Measurements from ENCODE around the gene NKAIN2.

NKAIN2 gene

DNA sequence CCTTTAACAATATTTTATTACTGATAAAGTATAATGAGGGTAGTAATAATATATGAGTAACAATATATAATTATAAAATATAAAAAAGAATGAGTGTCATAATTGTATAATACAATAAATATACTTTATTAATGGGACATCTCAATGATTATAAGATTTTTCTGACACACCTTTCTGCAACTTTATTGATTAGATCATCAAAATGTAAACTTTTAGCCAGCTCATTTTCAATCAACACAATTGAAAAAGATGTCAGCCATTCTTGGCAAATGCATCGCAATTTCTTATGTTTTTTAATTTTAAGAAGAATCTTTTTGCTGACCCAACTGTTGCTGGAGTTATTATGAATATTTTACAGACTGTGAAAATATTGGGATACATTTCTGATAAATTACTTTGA is 1026.2 kb downstream of the NKAIN2 start (continued):
- TF ChIP-seq, protein P1, sequence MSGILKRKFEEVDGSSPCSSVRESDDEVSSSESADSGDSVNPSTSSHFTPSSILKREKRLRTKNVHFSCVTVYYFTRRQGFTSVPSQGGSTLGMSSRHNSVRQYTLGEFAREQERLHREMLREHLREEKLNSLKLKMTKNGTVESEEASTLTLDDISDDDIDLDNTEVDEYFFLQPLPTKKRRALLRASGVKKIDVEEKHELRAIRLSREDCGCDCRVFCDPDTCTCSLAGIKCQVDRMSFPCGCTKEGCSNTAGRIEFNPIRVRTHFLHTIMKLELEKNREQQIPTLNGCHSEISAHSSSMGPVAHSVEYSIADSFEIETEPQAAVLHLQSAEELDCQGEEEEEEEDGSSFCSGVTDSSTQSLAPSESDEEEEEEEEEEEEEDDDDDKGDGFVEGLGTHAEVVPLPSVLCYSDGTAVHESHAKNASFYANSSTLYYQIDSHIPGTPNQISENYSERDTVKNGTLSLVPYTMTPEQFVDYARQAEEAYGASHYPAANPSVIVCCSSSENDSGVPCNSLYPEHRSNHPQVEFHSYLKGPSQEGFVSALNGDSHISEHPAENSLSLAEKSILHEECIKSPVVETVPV (CRISPR knock-in tag; IDR thresholded peaks at IDR 0.05), result no peak
- TF ChIP-seq ZNF8 (CRISPR knock-in tag; IDR thresholded peaks at IDR 0.05) (no peak), ZNF565 (CRISPR knock-in tag; conservative IDR thresholded peaks at IDR 0.05; ENCODE audit: low read depth) (no peak), CSDC2 (CRISPR knock-in tag; IDR thresholded peaks at IDR 0.05) (no peak), ISL1 (CRISPR knock-in tag; IDR thresholded peaks at IDR 0.05) (no peak)

DNA sequence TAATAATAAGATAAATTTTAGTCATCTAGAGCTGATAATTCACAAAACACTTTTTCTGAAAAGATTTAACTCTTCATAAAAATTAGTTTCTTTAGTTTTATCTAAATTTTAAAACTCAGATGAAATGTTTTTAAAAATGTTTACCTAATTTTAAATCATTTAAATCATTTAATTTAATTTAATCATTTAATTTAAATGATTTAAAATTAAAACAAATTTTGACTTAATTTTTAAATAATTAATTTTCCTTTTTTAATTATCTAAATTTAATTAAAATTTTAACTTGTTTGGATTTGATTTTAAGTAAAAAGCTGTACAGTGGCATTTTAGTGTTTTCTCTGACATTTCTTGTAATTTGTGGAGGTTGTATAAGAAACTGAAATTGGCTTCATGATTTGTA is 1026.8 kb downstream of the NKAIN2 start:
- ATAC-seq, result no peak
- TF ChIP-seq ZNF565 (CRISPR knock-in tag; conservative IDR thresholded peaks at IDR 0.05; ENCODE audit: low read depth), result no peak
- TF ChIP-seq, protein P2, sequence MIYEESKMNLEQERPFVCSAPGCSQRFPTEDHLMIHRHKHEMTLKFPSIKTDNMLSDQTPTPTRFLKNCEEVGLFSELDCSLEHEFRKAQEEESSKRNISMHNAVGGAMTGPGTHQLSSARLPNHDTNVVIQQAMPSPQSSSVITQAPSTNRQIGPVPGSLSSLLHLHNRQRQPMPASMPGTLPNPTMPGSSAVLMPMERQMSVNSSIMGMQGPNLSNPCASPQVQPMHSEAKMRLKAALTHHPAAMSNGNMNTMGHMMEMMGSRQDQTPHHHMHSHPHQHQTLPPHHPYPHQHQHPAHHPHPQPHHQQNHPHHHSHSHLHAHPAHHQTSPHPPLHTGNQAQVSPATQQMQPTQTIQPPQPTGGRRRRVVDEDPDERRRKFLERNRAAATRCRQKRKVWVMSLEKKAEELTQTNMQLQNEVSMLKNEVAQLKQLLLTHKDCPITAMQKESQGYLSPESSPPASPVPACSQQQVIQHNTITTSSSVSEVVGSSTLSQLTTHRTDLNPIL (CRISPR knock-in tag; IDR thresholded peaks at IDR 0.05; ENCODE audit: low read depth), result no peak

DNA sequence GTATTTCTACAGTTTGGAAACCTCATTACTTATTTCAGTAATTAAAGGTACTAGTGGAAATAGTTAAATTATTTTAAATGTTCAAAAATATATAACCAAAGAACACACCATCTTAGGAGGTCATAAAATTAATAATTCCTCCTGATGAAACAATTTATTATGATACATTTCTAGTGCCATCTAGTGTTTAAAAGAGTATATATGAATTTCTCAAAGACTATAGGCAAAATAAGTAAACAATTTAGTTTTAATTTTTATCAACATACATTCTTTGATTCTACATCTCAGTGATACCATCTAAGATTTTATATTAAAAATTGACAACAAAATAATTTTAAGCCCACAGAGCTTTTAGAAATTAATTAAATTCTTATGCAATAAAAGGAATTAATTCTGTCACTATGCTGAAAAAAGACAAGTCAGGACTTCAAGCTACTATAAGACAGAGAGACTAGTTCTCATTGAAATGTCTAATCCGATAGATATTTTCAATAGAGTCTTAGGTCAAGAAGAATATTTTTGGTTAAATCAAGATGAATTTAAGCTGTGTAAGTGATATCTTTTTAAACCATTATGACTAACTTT is 1050.8 kb downstream of the NKAIN2 start:
- ATAC-seq, result no peak
- TF ChIP-seq, protein P2 (CRISPR knock-in tag; IDR thresholded peaks at IDR 0.05; ENCODE audit: low read depth), result no peak
- TF ChIP-seq, protein P1 (CRISPR knock-in tag; IDR thresholded peaks at IDR 0.05), result no peak
- TF ChIP-seq ISL1 (CRISPR knock-in tag; IDR thresholded peaks at IDR 0.05) (no peak), OSR1 (CRISPR knock-in tag; IDR thresholded peaks at IDR 0.05) (no peak), ZC3H10 (CRISPR knock-in tag; IDR thresholded peaks at IDR 0.05) (no peak), ARNTL (CRISPR knock-in tag; IDR thresholded peaks at IDR 0.05; ENCODE audit: borderline replicate concordance, low read depth) (no peak), SNAI2 (CRISPR knock-in tag; IDR thresholded peaks at IDR 0.05) (no peak), ZNF70 (CRISPR knock-in tag; IDR thresholded peaks at IDR 0.05) (no peak), TCF4 (CRISPR knock-in tag; IDR thresholded peaks at IDR 0.05; ENCODE audit: borderline replicate concordance) (no peak), RARB (CRISPR knock-in tag; IDR thresholded peaks at IDR 0.05) (no peak), CSDC2 (CRISPR knock-in tag; IDR thresholded peaks at IDR 0.05) (no peak), ZFP30 (CRISPR knock-in tag; IDR thresholded peaks at IDR 0.05) (no peak)
- TF ChIP-seq, protein P3, sequence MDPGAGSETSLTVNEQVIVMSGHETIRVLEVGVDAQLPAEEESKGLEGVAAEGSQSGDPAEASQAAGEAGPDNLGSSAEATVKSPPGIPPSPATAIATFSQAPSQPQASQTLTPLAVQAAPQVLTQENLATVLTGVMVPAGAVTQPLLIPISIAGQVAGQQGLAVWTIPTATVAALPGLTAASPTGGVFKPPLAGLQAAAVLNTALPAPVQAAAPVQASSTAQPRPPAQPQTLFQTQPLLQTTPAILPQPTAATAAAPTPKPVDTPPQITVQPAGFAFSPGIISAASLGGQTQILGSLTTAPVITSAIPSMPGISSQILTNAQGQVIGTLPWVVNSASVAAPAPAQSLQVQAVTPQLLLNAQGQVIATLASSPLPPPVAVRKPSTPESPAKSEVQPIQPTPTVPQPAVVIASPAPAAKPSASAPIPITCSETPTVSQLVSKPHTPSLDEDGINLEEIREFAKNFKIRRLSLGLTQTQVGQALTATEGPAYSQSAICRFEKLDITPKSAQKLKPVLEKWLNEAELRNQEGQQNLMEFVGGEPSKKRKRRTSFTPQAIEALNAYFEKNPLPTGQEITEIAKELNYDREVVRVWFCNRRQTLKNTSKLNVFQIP (CRISPR knock-in tag; IDR thresholded peaks at IDR 0.05; ENCODE audit: borderline replicate concordance, low read depth), result no peak
- TF ChIP-seq, protein P4, sequence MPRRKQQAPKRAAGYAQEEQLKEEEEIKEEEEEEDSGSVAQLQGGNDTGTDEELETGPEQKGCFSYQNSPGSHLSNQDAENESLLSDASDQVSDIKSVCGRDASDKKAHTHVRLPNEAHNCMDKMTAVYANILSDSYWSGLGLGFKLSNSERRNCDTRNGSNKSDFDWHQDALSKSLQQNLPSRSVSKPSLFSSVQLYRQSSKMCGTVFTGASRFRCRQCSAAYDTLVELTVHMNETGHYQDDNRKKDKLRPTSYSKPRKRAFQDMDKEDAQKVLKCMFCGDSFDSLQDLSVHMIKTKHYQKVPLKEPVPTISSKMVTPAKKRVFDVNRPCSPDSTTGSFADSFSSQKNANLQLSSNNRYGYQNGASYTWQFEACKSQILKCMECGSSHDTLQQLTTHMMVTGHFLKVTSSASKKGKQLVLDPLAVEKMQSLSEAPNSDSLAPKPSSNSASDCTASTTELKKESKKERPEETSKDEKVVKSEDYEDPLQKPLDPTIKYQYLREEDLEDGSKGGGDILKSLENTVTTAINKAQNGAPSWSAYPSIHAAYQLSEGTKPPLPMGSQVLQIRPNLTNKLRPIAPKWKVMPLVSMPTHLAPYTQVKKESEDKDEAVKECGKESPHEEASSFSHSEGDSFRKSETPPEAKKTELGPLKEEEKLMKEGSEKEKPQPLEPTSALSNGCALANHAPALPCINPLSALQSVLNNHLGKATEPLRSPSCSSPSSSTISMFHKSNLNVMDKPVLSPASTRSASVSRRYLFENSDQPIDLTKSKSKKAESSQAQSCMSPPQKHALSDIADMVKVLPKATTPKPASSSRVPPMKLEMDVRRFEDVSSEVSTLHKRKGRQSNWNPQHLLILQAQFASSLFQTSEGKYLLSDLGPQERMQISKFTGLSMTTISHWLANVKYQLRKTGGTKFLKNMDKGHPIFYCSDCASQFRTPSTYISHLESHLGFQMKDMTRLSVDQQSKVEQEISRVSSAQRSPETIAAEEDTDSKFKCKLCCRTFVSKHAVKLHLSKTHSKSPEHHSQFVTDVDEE (CRISPR knock-in tag; IDR thresholded peaks at IDR 0.05), result no peak

DNA sequence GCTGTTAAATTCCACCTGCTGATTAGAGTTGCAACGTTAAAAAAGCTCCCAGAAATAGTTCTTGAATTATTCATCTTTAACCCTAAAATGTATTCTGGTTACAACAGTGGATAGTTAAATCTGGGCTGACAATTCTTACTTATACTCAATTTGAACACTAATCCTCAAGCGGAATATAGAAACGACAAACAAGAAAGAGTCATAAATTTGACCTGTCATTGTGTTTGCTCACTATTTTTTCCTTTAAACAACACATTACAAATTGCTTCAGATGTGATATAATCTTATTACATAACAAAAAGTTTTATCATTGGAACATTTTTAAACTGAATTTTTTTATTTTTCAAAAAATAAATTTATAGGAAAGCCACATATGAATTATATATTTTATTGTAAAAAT is 1054.1 kb downstream of the NKAIN2 start:
- no peak for ATAC-seq
- no peak for TF ChIP-seq ZFP3 (CRISPR knock-in tag; IDR thresholded peaks at IDR 0.05)
